HepG2 (cell line): ENCODE measurements around the gene SLC25A25. TPM values are rescaled to one million over a fixed set of nuclear protein-coding genes. Genes with fewer than 3 reads are reported as not detected.

Source experiments
- ARNT ChIP-seq: fragments of 450-650 bp; IDR thresholded peaks from 2 replicates; pipeline ENCODE4 v1.6.1; 2017
- DNMT1 ChIP-seq: sonication (generic); formaldehyde crosslinking; IDR thresholded peaks from 2 replicates; pipeline ENCODE4 v1.5.1; 2020; ENCODE audit warnings: mild to moderate bottlenecking, missing genetic modification reagents
- FIP1L1 ChIP-seq: fragments of 200-400 bp; formaldehyde crosslinking; IDR thresholded peaks from 2 replicates; pipeline ENCODE4 v1.6.1; 2018; ENCODE audit warnings: low read depth, mild to moderate bottlenecking, low read length, moderate library complexity, borderline replicate concordance; ENCODE audit not compliant: insufficient read depth
- KMT2A ChIP-seq: sonication (generic); formaldehyde crosslinking; IDR thresholded peaks from 2 replicates; pipeline ENCODE4 v1.4.0; 2020; ENCODE audit warnings: missing genetic modification reagents
- SP140L ChIP-seq: sonication (generic); formaldehyde crosslinking; IDR thresholded peaks from 2 replicates; pipeline ENCODE4 v1.4.0; 2020; ENCODE audit warnings: missing genetic modification reagents, borderline replicate concordance
- THYN1 ChIP-seq: sonication (generic); formaldehyde crosslinking; IDR thresholded peaks from 2 replicates; pipeline ENCODE4 v1.8.1; 2023; ENCODE audit warnings: low read depth, mild to moderate bottlenecking, moderate library complexity, missing genetic modification reagents, borderline replicate concordance
- TSC22D2 ChIP-seq: sonication (generic); formaldehyde crosslinking; IDR thresholded peaks from 2 replicates; pipeline ENCODE4 v1.5.1; 2020; ENCODE audit warnings: missing genetic modification reagents, mild to moderate bottlenecking, borderline replicate concordance
- ZNF670 ChIP-seq: sonication (generic); formaldehyde crosslinking; IDR thresholded peaks from 2 replicates; pipeline ENCODE4 v1.8.0; 2022; ENCODE audit warnings: mild to moderate bottlenecking, missing genetic modification reagents, borderline replicate concordance
- ZNF782 ChIP-seq: sonication (generic); formaldehyde crosslinking; IDR thresholded peaks from 2 replicates; pipeline ENCODE4 v1.4.0; 2020; ENCODE audit warnings: missing genetic modification reagents, mild to moderate bottlenecking, borderline replicate concordance
- ZNF891 ChIP-seq: sonication (generic); formaldehyde crosslinking; IDR thresholded peaks from 2 replicates; pipeline ENCODE4 v1.5.0; 2020; ENCODE audit warnings: mild to moderate bottlenecking, missing genetic modification reagents
- ZSCAN20 ChIP-seq: sonication (generic); formaldehyde crosslinking; IDR thresholded peaks from 2 replicates; pipeline ENCODE4 v1.4.0; 2020; ENCODE audit warnings: missing genetic modification reagents, mild to moderate bottlenecking, borderline replicate concordance
- polyA plus RNA-seq, 8 experiments: library from polyadenylated mRNA; depleted of rRNA in 3 of 8; stranded (reverse) in 7 of 8; unstranded in 1 of 8; fragments of >200 nt; fragmentation: Illumina TruSeq in 4 of 8; extraction: Trizol in 4 of 8; gene quantifications; 2 replicates each; pipeline versions ENCODE4 v1.2.1 to v1.2.3, GENCODE V29; 2011 to 2016; ENCODE audit warnings: low read depth in 4 of 8, missing spikeins in 1 of 8, mixed read lengths in 1 of 8; ENCODE audit not compliant: insufficient read depth in 1 of 8
- total RNA-seq, 5 experiments: library from RNA; depleted of rRNA; stranded (reverse); fragments of >200 nt; fragmentation: Illumina TruSeq; extraction: Trizol; gene quantifications; 2 replicates each; pipeline ENCODE4 v1.2.3, GENCODE V29; 2016; ENCODE audit warnings: low read depth in 1 of 5
- TF ChIP-seq, protein P1 (sequence below): sonication (generic); formaldehyde crosslinking; IDR thresholded peaks from 2 replicates; pipeline ENCODE4 v1.5.1; 2020; ENCODE audit warnings: mild to moderate bottlenecking, missing genetic modification reagents, borderline replicate concordance
- TF ChIP-seq, protein P2 (sequence below): sonication (generic); formaldehyde crosslinking; IDR thresholded peaks from 2 replicates; pipeline ENCODE4 v1.4.0; 2020; ENCODE audit warnings: mild to moderate bottlenecking, missing genetic modification reagents
- TF ChIP-seq, protein P3 (sequence below): sonication (generic); formaldehyde crosslinking; IDR thresholded peaks from 2 replicates; pipeline ENCODE4 v1.5.1; 2020; ENCODE audit warnings: missing genetic modification reagents, mild to moderate bottlenecking, borderline replicate concordance

Gene SLC25A25
- total and polyA plus RNA-seq, 2 of the 13 experiments (the other 11 are each of a cell fraction or from before 2014, with no cell fraction given): 10.5 to 24.8 TPM

DNA sequence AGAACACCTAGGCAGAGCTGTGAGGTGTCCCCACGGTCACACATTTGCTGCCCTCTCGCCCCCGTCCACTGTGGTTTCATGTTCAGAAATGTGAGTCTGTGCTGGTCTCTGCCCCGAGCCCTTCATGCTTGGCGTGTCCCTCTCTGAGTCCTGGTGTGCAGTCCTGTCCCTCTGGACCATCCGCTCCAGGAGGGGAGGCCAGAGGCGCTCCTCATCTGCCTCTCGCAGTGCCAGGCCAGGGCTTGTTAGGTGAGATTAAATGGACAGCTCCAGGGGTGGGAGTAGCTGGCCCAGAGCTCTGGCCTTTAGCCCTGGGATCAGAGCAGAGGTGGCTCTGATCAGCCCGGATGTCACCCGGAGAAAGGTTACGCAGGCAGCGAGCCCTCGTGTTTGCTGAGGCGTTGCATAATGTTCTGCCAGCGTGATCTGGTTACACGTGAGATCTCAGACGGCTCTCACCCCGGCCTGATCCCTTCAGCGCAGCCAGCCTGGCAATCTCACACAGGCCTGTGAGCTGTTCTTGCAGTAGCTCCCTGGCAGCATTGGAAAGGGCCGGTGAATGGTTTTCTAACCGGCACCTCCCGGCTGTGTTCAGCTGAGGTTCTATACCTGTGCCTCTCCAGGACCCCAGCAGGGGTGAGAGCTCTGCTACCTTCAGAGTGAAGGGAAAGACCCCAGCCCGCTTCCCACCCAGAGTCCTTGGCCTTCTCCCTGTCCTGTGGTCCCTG lies 35.0 kb downstream of the SLC25A25 start (continued):
- peak; percentile 24; the same call in 1 of the 2 replicates for TF ChIP-seq ZNF891
- TF ChIP-seq TSC22D2: 0 out of 2 replicates have a peak, but pooled peaks have one; percentile 70
- TF ChIP-seq, protein P1, sequence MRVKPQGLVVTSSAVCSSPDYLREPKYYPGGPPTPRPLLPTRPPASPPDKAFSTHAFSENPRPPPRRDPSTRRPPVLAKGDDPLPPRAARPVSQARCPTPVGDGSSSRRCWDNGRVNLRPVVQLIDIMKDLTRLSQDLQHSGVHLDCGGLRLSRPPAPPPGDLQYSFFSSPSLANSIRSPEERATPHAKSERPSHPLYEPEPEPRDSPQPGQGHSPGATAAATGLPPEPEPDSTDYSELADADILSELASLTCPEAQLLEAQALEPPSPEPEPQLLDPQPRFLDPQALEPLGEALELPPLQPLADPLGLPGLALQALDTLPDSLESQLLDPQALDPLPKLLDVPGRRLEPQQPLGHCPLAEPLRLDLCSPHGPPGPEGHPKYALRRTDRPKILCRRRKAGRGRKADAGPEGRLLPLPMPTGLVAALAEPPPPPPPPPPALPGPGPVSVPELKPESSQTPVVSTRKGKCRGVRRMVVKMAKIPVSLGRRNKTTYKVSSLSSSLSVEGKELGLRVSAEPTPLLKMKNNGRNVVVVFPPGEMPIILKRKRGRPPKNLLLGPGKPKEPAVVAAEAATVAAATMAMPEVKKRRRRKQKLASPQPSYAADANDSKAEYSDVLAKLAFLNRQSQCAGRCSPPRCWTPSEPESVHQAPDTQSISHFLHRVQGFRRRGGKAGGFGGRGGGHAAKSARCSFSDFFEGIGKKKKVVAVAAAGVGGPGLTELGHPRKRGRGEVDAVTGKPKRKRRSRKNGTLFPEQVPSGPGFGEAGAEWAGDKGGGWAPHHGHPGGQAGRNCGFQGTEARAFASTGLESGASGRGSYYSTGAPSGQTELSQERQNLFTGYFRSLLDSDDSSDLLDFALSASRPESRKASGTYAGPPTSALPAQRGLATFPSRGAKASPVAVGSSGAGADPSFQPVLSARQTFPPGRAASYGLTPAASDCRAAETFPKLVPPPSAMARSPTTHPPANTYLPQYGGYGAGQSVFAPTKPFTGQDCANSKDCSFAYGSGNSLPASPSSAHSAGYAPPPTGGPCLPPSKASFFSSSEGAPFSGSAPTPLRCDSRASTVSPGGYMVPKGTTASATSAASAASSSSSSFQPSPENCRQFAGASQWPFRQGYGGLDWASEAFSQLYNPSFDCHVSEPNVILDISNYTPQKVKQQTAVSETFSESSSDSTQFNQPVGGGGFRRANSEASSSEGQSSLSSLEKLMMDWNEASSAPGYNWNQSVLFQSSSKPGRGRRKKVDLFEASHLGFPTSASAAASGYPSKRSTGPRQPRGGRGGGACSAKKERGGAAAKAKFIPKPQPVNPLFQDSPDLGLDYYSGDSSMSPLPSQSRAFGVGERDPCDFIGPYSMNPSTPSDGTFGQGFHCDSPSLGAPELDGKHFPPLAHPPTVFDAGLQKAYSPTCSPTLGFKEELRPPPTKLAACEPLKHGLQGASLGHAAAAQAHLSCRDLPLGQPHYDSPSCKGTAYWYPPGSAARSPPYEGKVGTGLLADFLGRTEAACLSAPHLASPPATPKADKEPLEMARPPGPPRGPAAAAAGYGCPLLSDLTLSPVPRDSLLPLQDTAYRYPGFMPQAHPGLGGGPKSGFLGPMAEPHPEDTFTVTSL (CRISPR knock-in tag): peak; percentile 90
- peak; percentile 66 for TF ChIP-seq KMT2A
- TF ChIP-seq ARNT: no peak
- peak; percentile 86; the same call in 1 of the 2 replicates for TF ChIP-seq SP140L (CRISPR knock-in tag)
- TF ChIP-seq ZNF670 (CRISPR knock-in tag): peak; percentile 71; the same call in 1 of the 2 replicates
- TF ChIP-seq, protein P2, sequence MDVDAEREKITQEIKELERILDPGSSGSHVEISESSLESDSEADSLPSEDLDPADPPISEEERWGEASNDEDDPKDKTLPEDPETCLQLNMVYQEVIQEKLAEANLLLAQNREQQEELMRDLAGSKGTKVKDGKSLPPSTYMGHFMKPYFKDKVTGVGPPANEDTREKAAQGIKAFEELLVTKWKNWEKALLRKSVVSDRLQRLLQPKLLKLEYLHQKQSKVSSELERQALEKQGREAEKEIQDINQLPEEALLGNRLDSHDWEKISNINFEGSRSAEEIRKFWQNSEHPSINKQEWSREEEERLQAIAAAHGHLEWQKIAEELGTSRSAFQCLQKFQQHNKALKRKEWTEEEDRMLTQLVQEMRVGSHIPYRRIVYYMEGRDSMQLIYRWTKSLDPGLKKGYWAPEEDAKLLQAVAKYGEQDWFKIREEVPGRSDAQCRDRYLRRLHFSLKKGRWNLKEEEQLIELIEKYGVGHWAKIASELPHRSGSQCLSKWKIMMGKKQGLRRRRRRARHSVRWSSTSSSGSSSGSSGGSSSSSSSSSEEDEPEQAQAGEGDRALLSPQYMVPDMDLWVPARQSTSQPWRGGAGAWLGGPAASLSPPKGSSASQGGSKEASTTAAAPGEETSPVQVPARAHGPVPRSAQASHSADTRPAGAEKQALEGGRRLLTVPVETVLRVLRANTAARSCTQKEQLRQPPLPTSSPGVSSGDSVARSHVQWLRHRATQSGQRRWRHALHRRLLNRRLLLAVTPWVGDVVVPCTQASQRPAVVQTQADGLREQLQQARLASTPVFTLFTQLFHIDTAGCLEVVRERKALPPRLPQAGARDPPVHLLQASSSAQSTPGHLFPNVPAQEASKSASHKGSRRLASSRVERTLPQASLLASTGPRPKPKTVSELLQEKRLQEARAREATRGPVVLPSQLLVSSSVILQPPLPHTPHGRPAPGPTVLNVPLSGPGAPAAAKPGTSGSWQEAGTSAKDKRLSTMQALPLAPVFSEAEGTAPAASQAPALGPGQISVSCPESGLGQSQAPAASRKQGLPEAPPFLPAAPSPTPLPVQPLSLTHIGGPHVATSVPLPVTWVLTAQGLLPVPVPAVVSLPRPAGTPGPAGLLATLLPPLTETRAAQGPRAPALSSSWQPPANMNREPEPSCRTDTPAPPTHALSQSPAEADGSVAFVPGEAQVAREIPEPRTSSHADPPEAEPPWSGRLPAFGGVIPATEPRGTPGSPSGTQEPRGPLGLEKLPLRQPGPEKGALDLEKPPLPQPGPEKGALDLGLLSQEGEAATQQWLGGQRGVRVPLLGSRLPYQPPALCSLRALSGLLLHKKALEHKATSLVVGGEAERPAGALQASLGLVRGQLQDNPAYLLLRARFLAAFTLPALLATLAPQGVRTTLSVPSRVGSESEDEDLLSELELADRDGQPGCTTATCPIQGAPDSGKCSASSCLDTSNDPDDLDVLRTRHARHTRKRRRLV (CRISPR knock-in tag): peak; percentile 73; the same call in 1 of the 2 replicates
- TF ChIP-seq, protein P3, sequence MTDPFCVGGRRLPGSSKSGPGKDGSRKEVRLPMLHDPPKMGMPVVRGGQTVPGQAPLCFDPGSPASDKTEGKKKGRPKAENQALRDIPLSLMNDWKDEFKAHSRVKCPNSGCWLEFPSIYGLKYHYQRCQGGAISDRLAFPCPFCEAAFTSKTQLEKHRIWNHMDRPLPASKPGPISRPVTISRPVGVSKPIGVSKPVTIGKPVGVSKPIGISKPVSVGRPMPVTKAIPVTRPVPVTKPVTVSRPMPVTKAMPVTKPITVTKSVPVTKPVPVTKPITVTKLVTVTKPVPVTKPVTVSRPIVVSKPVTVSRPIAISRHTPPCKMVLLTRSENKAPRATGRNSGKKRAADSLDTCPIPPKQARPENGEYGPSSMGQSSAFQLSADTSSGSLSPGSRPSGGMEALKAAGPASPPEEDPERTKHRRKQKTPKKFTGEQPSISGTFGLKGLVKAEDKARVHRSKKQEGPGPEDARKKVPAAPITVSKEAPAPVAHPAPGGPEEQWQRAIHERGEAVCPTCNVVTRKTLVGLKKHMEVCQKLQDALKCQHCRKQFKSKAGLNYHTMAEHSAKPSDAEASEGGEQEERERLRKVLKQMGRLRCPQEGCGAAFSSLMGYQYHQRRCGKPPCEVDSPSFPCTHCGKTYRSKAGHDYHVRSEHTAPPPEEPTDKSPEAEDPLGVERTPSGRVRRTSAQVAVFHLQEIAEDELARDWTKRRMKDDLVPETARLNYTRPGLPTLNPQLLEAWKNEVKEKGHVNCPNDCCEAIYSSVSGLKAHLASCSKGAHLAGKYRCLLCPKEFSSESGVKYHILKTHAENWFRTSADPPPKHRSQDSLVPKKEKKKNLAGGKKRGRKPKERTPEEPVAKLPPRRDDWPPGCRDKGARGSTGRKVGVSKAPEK (CRISPR knock-in tag): peak; percentile 91; the same call in 1 of the 2 replicates
- TF ChIP-seq THYN1 (CRISPR knock-in tag): no peak
- no peak for TF ChIP-seq DNMT1 (CRISPR knock-in tag)
- TF ChIP-seq FIP1L1: peak; percentile 58; the same call in 1 of the 2 replicates
- no peak for TF ChIP-seq ZSCAN20 (CRISPR knock-in tag)
- no peak; the same call in none of the 2 replicates for TF ChIP-seq ZNF782 (CRISPR knock-in tag)
